H1 (cell line): Measurements from ENCODE around the gene SLC12A7. TPM values are rescaled to one million over a fixed set of nuclear protein-coding genes. Genes with fewer than 3 reads are reported as not detected.

Experiments used
- CHD7 ChIP-seq: fragments of 300-600 bp; sonication (generic); IDR thresholded peaks from 2 replicates; pipeline ENCODE4 v1.7.1; 2012; ENCODE audit warnings: low read length, moderate library complexity, mild to moderate bottlenecking, inconsistent platforms; ENCODE audit not compliant: insufficient replicate concordance
- polyA plus RNA-seq, 7 experiments: library from polyadenylated mRNA; depleted of rRNA in 3 of 7; stranded (reverse) in 5 of 7; unstranded in 2 of 7; fragments of >200 nt in 5 of 7; fragments of 200-250 nt in 2 of 7; gene quantifications; 1 replicate in 5 of 7; 2 replicates in 1 of 7; 4 replicates in 1 of 7; pipeline versions ENCODE4 v1.2.1 to v1.2.3, GENCODE V29; 2011 to 2013; ENCODE audit warnings: missing spikeins in 2 of 7, mixed read lengths in 2 of 7
- total RNA-seq: library from RNA; stranded (reverse); fragmentation: NEBNext Ultra II Directional; extraction: Animal tissue kit (Norgen Biotek cat#: 25700); gene quantifications from 2 replicates; pipeline ENCODE4 v1.2.1, GENCODE V29; 2021

Gene SLC12A7
- total and polyA plus RNA-seq, 2 of the 8 experiments (the other 6 are each of a cell fraction or from before 2014, with no cell fraction given), result 23.5 to 39.7 TPM

- no peak for TF ChIP-seq CHD7
- TF ChIP-seq, all 59 proteins: peak for 0
Measured at GRCh38 chr5:1073239-1074102, 38.4 kb downstream of the SLC12A7 start (continued).
